HepG2 (cell line): ENCODE measurements around the gene NDP. TPM values are rescaled to one million over a fixed set of nuclear protein-coding genes. Genes with fewer than 3 reads are reported as not detected.

Experiments
- ATAC-seq: fragments of 200-7000 bp; cut with Tn5 transposase; 3 replicates; pipeline ENCODE4 v1.9.1; 2020; ENCODE audit warnings: mild to moderate bottlenecking, moderate library complexity
- BruUV-seq: library from RNA; stranded (reverse); fragments of 400-500 nt; replicated peaks from 2 replicates; lab custom pipeline; 2021; lab: Mats Ljungman, UMichigan
- CTCF ChIA-PET: fragments of 300-600 bp; formaldehyde crosslinking; extraction: SDS; loops from one replicate; lab custom pipeline; 2021; ENCODE audit warnings: low total read pairs, inconsistent platforms, low intra/inter-chr PET ratio; lab: Yijun Ruan, JAX
- POLR2A ChIA-PET: fragments of 350-600 bp; sonication (Branson Sonifier 250); formaldehyde crosslinking; loops from one replicate; lab custom pipeline; 2020; ENCODE audit warnings: antibody characterized with exemption, inconsistent platforms; lab: Yijun Ruan, JAX
- DNase-seq: peaks from one replicate; pipeline ENCODE4 v3.0.0-alpha.2; 2015; ENCODE audit warnings: low spot score
- FAIRE-seq: peaks from 3 replicates; lab custom pipeline; 2011; peaks lifted over from hg19 to GRCh38; lab: Jason Lieb, UNC
- H2AFZ ChIP-seq: one replicate; pipeline ENCODE4 v1.6.1; 2011; ENCODE audit warnings: low read length, inconsistent platforms
- H3K27ac ChIP-seq: fragments of 300-600 bp; 3 replicates; pipeline ENCODE4 v1.8.0; 2011; ENCODE audit warnings: mixed run types, mild to moderate bottlenecking, mixed read lengths, low read length, inconsistent platforms; ENCODE audit not compliant: insufficient read depth; ENCODE audit errors: extremely low read length
- H3K27me3 ChIP-seq, 2 experiments: fragments of 200-600 bp in 1 of 2; 2 replicates in 1 of 2; 3 replicates in 1 of 2; pipeline versions ENCODE4 v1.6.0 to v1.8.0; 2011; ENCODE audit warnings: low read length in 2 of 2, mild to moderate bottlenecking in 2 of 2, moderate library complexity in 2 of 2, inconsistent platforms in 1 of 2; ENCODE audit not compliant: insufficient read depth in 2 of 2, control insufficient read depth in 1 of 2
- H3K36me3 ChIP-seq, 2 experiments: fragments of 200-600 bp in 1 of 2; replicated peaks in 1 of 2; 2 replicates in 1 of 2; 3 replicates in 1 of 2; pipeline versions ENCODE4 v1.5.1 to v1.8.0; 2011; ENCODE audit warnings: low read length in 2 of 2, inconsistent platforms in 1 of 2; ENCODE audit not compliant: insufficient read depth in 2 of 2, control insufficient read depth in 1 of 2
- H3K4me1 ChIP-seq: 2 replicates; pipeline ENCODE4 v1.5.1; 2012; ENCODE audit warnings: low read length, inconsistent platforms; ENCODE audit not compliant: insufficient read depth
- H3K4me2 ChIP-seq: 2 replicates; pipeline ENCODE4 v1.6.0; 2011; ENCODE audit warnings: low read depth, low read length, inconsistent platforms
- H3K4me3 ChIP-seq, 3 experiments: fragments of 200-600 bp in 1 of 3; sonication (generic), shearing (Covaris generic) in 1 of 3; replicated peaks in 1 of 3; 2 replicates each; pipeline ENCODE4 v1.5.1; 2011 to 2016; ENCODE audit warnings: low read length in 3 of 3, inconsistent platforms in 2 of 3, low read depth in 2 of 3, mild to moderate bottlenecking in 2 of 3, control low read depth in 1 of 3, mixed read lengths in 1 of 3; ENCODE audit not compliant: insufficient read depth in 1 of 3
- H3K79me2 ChIP-seq: one replicate; pipeline ENCODE4 v1.6.1; 2011; ENCODE audit warnings: low read length, inconsistent platforms; ENCODE audit not compliant: insufficient read depth
- H3K9ac ChIP-seq: 2 replicates; pipeline ENCODE4 v1.6.0; 2011; ENCODE audit warnings: mild to moderate bottlenecking, low read depth, low read length, inconsistent platforms; ENCODE audit not compliant: insufficient read depth
- H3K9me3 ChIP-seq: 2 replicates; pipeline ENCODE4 v1.5.1; 2012; ENCODE audit warnings: mild to moderate bottlenecking, low read length
- H4K20me1 ChIP-seq: 2 replicates; pipeline ENCODE4 v1.6.0; 2011; ENCODE audit warnings: inconsistent platforms, mild to moderate bottlenecking, low read length, moderate library complexity; ENCODE audit not compliant: insufficient read depth
- AHR ChIP-seq: IDR thresholded peaks from 2 replicates; pipeline ENCODE4 v1.6.1; 2018; ENCODE audit warnings: missing genetic modification reagents, missing compliant biosample characterization
- ATF1 ChIP-seq: IDR thresholded peaks from 2 replicates; pipeline ENCODE4 v1.6.1; 2016; ENCODE audit warnings: mild to moderate bottlenecking, control low read depth
- EHMT2 ChIP-seq: fragments of 200-600 bp; sonication (generic); IDR thresholded peaks from 2 replicates; pipeline ENCODE4 v1.7.0; 2017; ENCODE audit warnings: antibody characterized with exemption, low read depth, low read length, borderline replicate concordance
- FOXK2 ChIP-seq: fragments of 450-650 bp; IDR thresholded peaks from 2 replicates; pipeline ENCODE4 v1.6.1; 2016
- GTF2F1 ChIP-seq: fragments of 150-350 bp; IDR thresholded peaks from 2 replicates; pipeline ENCODE4 v1.6.1; 2014; ENCODE audit warnings: low read length
- HNRNPL ChIP-seq: fragments of 200-400 bp; formaldehyde crosslinking; IDR thresholded peaks from 2 replicates; pipeline ENCODE4 v1.6.1; 2017; ENCODE audit warnings: mild to moderate bottlenecking, low read depth, low read length
- HNRNPUL1 ChIP-seq: fragments of 200-400 bp; formaldehyde crosslinking; IDR thresholded peaks from 2 replicates; pipeline ENCODE4 v1.6.1; 2017; ENCODE audit warnings: low read depth, mild to moderate bottlenecking, low read length, moderate library complexity
- POLR2AphosphoS5 ChIP-seq: IDR thresholded peaks from 2 replicates; pipeline ENCODE4 v1.6.1; 2012; ENCODE audit warnings: low read depth, low read length
- RAD51 ChIP-seq: fragments of 450-650 bp; IDR thresholded peaks from 2 replicates; pipeline ENCODE4 v1.6.1; 2016; ENCODE audit warnings: borderline replicate concordance
- TBP ChIP-seq: sonication (generic); formaldehyde crosslinking; IDR thresholded peaks from 2 replicates; pipeline ENCODE4 v1.5.0; 2020; ENCODE audit warnings: missing genetic modification reagents
- TSC22D2 ChIP-seq: sonication (generic); formaldehyde crosslinking; IDR thresholded peaks from 2 replicates; pipeline ENCODE4 v1.5.1; 2020; ENCODE audit warnings: missing genetic modification reagents, mild to moderate bottlenecking, borderline replicate concordance
- ZNF251 ChIP-seq: sonication (generic); formaldehyde crosslinking; IDR thresholded peaks from 2 replicates; pipeline ENCODE4 v1.9.0; 2021; ENCODE audit warnings: mild to moderate bottlenecking, missing genetic modification reagents
- ZNF33B ChIP-seq: sonication (generic); formaldehyde crosslinking; IDR thresholded peaks from 2 replicates; pipeline ENCODE4 v1.5.1; 2020; ENCODE audit warnings: mild to moderate bottlenecking, missing genetic modification reagents
- ZNF720 ChIP-seq: sonication (generic); formaldehyde crosslinking; IDR thresholded peaks from 2 replicates; pipeline ENCODE4 v1.4.0; 2020; ENCODE audit warnings: missing genetic modification reagents
- WGBS: methylation state at CpG from one replicate; pipeline ENCODE4 v1.1.6; 2017; ENCODE audit warnings: low lambda C conversion rate; 5-methylcytosine and 5-hydroxymethylcytosine counted together
- in situ Hi-C: cut with HindIII; loops from 2 replicates; pipeline ENCODE4 v1.10.0; 2017; ENCODE audit warnings: low pct_unique_long_range_greater_than_20kb; ENCODE audit not compliant: extremely low pct_ligation_motif_present
- intact Hi-C: fragments of 100-400 bp; cut with micrococcal nuclease; formaldehyde crosslinking; loops from one replicate; pipeline ENCODE4 v1.10.0; 2022; ENCODE audit not compliant: unreplicated experiment
- polyA plus RNA-seq, 8 experiments: library from polyadenylated mRNA; depleted of rRNA in 3 of 8; stranded (reverse) in 7 of 8; unstranded in 1 of 8; fragments of >200 nt; fragmentation: Illumina TruSeq in 4 of 8; extraction: Trizol in 4 of 8; gene quantifications; 2 replicates each; pipeline versions ENCODE4 v1.2.1 to v1.2.3, GENCODE V29; 2011 to 2016; ENCODE audit warnings: low read depth in 4 of 8, missing spikeins in 1 of 8, mixed read lengths in 1 of 8; ENCODE audit not compliant: insufficient read depth in 1 of 8
- total RNA-seq, 5 experiments: library from RNA; depleted of rRNA; stranded (reverse); fragments of >200 nt; fragmentation: Illumina TruSeq; extraction: Trizol; gene quantifications; 2 replicates each; pipeline ENCODE4 v1.2.3, GENCODE V29; 2016; ENCODE audit warnings: low read depth in 1 of 5
- TF ChIP-seq, protein P1 (sequence below): sonication (generic); IDR thresholded peaks from 2 replicates; pipeline ENCODE4 v1.6.1; 2016; ENCODE audit warnings: low read depth, borderline replicate concordance
- TF ChIP-seq, protein P2 (sequence below): sonication (generic); formaldehyde crosslinking; IDR thresholded peaks from 2 replicates; pipeline ENCODE4 v1.9.0; 2021; ENCODE audit warnings: missing genetic modification reagents, borderline replicate concordance
- TF ChIP-seq, protein P3 (sequence below): IDR thresholded peaks from 2 replicates; pipeline ENCODE4 v1.6.1; 2016; ENCODE audit warnings: low read depth
- TF ChIP-seq, protein P4 (sequence below): sonication (generic); formaldehyde crosslinking; IDR thresholded peaks from 2 replicates; pipeline ENCODE4 v1.4.0; 2020; ENCODE audit warnings: missing genetic modification reagents
- TF ChIP-seq, protein P5 (sequence below): sonication (generic); formaldehyde crosslinking; IDR thresholded peaks from 2 replicates; pipeline ENCODE4 v1.5.0; 2020; ENCODE audit warnings: mild to moderate bottlenecking, missing genetic modification reagents, moderate library complexity

The NDP gene
- total and polyA plus RNA-seq, 2 of the 13 experiments (the other 11 are each of a cell fraction or from before 2014, with no cell fraction given) = not detected

DNA sequence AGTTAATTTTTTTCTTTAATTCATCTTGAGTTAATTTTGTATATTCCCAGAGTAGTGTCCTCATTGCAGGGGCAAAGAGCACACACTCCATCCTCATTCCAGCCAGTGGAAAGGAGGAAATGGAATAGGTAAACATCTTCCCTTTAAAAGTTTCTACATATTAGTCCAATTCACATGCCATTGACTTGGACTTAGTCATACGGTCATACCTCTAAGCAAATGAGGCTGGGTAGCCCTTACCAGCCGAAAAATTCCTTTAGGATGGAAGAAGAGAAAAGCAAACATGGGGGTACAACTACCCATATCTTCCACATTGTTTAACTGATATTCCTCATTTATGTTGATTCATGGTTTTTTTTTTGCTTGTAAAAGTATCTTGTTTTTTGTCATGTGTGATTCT is 37.4 kb upstream of the NDP start (continued):
- TF ChIP-seq, protein P1, sequence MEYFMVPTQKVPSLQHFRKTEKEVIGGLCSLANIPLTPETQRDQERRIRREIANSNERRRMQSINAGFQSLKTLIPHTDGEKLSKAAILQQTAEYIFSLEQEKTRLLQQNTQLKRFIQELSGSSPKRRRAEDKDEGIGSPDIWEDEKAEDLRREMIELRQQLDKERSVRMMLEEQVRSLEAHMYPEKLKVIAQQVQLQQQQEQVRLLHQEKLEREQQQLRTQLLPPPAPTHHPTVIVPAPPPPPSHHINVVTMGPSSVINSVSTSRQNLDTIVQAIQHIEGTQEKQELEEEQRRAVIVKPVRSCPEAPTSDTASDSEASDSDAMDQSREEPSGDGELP = no peak
- no peak for TF ChIP-seq ATF1 (CRISPR knock-in tag)
- TF ChIP-seq TSC22D2 (CRISPR knock-in tag) = no peak
- no peak for TF ChIP-seq ZNF720 (CRISPR knock-in tag)

DNA sequence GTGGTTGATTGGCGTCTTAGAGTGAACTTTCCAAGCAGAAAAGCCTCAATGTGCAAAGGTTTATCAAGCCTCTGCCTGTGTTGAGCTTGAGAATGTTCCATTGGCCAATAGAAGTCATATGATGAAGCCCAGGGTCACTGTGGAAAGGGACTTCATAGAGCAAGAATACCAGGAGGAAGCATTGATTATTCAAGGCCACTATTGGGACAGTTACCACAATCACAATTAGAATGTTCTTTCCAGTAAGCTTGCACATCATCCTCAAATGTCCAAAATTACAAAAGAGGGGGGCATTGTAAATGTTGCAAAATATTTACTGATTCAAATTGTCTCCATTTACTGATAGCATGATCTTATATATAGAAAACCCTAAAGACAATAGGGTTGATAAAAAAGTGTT is 32.9 kb upstream of the NDP start:
- DNase-seq (no peak), ATAC-seq (no peak), FAIRE-seq (no peak)
- Histone ChIP-seq H3K9me3 (no peaks in the 10 kb centered on the region), H4K20me1 (no peaks in the 10 kb centered on the region), H3K9ac (no peak overlapping the region), H3K36me3 (no peaks in the 10 kb centered on the region), H3K4me3 (no peak overlapping the region), H3K4me2 (no peak overlapping the region), H3K27ac (no peak overlapping the region), H3K4me1 (no peaks in the 10 kb centered on the region), H2AFZ (no peak overlapping the region), H3K27me3 (no peaks in the 10 kb centered on the region), H3K79me2 (no peaks in the 10 kb centered on the region)
- no TSS peak for BruUV-seq
- ChIA-PET POLR2A (no interaction called here), CTCF (no interaction called here)
- WGBS = 0% methylated on average over 1 of the region's 1 CpG
- in situ Hi-C loops (no loop called here), intact Hi-C loops (no loop called here)
- TF ChIP-seq, protein P2, sequence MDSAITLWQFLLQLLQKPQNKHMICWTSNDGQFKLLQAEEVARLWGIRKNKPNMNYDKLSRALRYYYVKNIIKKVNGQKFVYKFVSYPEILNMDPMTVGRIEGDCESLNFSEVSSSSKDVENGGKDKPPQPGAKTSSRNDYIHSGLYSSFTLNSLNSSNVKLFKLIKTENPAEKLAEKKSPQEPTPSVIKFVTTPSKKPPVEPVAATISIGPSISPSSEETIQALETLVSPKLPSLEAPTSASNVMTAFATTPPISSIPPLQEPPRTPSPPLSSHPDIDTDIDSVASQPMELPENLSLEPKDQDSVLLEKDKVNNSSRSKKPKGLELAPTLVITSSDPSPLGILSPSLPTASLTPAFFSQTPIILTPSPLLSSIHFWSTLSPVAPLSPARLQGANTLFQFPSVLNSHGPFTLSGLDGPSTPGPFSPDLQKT (CRISPR knock-in tag) = no peak
- TF ChIP-seq ZNF251 = no peak
- TF ChIP-seq, protein P3, sequence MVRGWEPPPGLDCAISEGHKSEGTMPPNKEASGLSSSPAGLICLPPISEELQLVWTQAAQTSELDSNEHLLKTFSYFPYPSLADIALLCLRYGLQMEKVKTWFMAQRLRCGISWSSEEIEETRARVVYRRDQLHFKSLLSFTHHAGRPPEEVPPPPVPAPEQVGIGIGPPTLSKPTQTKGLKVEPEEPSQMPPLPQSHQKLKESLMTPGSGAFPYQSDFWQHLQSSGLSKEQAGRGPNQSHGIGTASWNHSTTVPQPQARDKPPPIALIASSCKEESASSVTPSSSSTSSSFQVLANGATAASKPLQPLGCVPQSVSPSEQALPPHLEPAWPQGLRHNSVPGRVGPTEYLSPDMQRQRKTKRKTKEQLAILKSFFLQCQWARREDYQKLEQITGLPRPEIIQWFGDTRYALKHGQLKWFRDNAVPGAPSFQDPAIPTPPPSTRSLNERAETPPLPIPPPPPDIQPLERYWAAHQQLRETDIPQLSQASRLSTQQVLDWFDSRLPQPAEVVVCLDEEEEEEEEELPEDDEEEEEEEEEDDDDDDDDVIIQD (CRISPR knock-in tag) = no peak
- no peak for TF ChIP-seq ZNF33B (CRISPR knock-in tag)
- TF ChIP-seq, protein P4, sequence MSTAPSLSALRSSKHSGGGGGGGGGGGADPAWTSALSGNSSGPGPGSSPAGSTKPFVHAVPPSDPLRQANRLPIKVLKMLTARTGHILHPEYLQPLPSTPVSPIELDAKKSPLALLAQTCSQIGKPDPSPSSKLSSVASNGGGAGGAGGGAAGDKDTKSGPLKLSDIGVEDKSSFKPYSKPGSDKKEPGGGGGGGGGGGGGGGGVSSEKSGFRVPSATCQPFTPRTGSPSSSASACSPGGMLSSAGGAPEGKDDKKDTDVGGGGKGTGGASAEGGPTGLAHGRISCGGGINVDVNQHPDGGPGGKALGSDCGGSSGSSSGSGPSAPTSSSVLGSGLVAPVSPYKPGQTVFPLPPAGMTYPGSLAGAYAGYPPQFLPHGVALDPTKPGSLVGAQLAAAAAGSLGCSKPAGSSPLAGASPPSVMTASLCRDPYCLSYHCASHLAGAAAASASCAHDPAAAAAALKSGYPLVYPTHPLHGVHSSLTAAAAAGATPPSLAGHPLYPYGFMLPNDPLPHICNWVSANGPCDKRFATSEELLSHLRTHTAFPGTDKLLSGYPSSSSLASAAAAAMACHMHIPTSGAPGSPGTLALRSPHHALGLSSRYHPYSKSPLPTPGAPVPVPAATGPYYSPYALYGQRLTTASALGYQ (CRISPR knock-in tag) = no peak
- no peak for TF ChIP-seq HNRNPUL1
- TF ChIP-seq TBP (CRISPR knock-in tag) = no peak
- no peak for TF ChIP-seq FOXK2
- no peak for TF ChIP-seq POLR2AphosphoS5
- TF ChIP-seq EHMT2 = no peak
- no peak for TF ChIP-seq RAD51
- TF ChIP-seq, protein P5, sequence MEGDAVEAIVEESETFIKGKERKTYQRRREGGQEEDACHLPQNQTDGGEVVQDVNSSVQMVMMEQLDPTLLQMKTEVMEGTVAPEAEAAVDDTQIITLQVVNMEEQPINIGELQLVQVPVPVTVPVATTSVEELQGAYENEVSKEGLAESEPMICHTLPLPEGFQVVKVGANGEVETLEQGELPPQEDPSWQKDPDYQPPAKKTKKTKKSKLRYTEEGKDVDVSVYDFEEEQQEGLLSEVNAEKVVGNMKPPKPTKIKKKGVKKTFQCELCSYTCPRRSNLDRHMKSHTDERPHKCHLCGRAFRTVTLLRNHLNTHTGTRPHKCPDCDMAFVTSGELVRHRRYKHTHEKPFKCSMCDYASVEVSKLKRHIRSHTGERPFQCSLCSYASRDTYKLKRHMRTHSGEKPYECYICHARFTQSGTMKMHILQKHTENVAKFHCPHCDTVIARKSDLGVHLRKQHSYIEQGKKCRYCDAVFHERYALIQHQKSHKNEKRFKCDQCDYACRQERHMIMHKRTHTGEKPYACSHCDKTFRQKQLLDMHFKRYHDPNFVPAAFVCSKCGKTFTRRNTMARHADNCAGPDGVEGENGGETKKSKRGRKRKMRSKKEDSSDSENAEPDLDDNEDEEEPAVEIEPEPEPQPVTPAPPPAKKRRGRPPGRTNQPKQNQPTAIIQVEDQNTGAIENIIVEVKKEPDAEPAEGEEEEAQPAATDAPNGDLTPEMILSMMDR = no peak
- TF ChIP-seq AHR (CRISPR knock-in tag) = no peak
- no peak for TF ChIP-seq HNRNPL
- TF ChIP-seq GTF2F1 = no peak
- TF ChIP-seq, all 625 proteins: peak for 0
